Stimulated activated CD4-positive, alpha-beta T cell treated with anti-CD3 and anti-CD28 coated beads, TNF-alpha, amount 100 ng/mL, for 24 hours (primary cell): ENCODE results near the gene ZNF726.
"Not testable (repeated sequence)": the region's sequence is repeated elsewhere in the genome, so short reads cannot be mapped to it uniquely, and the experiment has no call there.

Experiments
- DNase-seq, 3 experiments: peaks; one replicate each; pipeline ENCODE4 v3.0.0-alpha.2; 2020; ENCODE audit warnings: low read depth in 3 of 3

The ZNF726 gene

DNA sequence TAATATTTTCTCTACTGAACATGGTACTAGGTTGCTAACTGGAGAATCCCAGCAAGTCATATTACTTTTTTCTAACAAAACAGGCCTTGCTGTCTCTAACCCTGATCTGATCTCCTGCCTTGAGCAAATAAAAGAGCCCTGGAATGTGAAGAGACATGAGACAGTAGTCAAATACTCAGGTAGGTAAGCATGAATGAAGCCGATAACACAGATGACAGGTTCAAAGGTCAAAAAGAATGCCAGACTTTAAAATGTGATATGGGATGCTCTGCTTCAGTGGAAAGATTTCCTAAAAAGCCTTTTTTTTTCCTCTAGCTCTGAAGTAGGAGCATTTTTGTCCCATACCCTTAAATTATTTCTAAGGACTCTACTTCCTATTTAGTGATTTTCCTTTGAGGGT lies 28.7 kb downstream of the ZNF726 start:
- no peak for DNase-seq

DNA sequence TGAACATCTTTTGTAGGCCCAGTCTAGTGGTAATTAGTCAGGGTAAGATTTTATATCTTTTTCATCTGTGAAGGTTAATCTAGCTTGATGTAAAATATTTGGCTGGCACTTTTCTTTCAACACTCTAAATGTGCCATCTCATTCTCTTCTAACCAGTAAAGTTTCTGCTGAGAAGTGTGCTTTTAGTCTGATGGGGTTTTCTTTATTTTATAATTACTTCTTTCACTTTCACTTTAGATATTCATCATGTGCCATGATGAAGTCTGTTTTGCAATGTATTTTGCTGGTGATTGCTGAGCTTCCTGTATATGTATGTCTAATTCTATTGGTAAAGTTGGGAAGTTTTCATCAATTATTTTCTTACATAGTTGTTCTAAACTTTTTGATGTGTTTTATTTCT lies 31.9 kb downstream of the ZNF726 start:
- no peak for DNase-seq

DNA sequence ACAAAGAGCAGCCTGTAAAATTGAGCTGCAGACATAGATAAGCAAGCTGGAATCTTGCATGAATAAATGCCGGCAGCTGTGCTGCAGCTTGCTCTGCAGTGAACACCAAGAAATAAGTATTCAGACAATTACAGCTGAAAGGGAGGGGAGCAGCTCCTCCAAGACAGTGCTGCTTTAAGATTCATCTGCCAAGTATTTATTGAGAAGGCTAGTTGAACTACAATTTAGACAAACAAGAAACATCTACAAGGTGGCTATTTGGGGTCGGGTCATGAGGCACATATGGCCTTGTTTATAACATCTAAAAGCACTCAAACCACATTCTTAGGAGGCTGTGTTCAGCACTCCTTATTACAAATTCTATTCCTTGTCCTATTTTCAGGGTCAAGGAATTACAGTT lies 34.9 kb downstream of the ZNF726 start:
- no peak for DNase-seq

DNA sequence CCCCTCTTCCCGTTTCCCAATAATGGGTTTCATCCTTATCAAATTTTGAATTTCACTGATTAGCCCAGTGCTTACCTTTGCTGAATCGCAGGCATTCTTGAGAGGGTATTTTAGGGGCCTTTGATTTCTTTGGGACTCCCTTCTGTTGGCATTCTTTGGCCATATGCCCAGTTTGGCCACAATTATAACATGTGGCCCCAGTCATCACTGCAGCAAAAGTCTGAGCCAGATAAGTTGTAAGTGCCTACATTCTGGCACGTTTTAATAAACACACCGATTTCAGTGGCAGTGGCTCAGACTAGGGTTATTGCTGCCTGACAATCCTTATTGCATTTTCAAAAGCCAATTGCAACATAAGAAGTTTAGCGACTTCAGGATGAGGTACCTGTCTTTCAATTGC lies 41.4 kb downstream of the ZNF726 start:
- no peak for DNase-seq

DNA sequence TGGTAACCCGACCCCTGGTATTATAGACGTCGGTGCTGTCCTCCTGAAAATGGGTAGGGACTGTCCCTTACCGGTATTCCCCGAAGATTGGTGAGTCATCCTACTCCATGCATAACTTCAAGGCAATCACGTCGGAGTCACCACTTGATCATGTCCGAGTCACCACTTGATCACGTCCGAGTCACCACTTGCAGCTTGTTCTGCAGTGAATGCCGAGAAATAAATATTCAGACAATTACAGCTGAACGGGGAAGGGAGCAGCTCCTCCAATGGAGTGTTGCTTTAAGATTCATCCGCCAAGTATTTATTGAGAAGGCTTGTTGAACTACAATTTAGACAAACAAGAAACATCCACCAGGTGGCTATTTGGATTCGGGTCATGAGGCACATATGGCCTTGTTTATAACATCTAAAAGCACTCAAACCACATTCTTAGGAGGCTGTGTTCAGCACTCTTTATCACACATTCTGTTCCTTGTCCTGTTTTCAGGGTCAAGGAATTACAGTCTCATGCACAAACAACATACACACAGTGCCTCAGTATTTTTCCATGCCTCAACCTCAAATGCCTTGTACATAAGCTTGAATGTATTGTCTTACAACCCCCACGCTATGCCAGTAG lies 43.1 kb downstream of the ZNF726 start:
- DNase-seq: no peak

DNA sequence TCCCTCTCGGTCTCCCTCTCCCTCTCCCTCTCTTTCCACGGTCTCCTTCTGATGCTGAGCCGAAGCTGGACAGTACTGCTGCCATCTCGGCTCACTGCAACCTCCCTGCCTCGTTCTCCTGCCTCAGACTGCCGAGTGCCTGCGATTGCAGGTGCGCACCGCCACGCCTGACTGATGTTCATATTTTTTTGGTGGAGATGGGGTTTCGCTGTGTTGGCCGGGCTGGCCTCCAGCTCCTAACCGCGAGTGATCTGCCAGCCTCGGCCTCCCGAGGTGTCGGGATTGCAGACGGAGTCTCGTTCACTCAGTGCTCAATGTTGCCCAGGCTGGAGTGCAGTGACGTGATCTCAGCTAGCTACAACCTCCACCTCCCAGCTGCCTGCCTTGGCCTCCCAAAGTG lies 48.7 kb downstream of the ZNF726 start:
- DNase-seq: not testable (repeated sequence)

DNA sequence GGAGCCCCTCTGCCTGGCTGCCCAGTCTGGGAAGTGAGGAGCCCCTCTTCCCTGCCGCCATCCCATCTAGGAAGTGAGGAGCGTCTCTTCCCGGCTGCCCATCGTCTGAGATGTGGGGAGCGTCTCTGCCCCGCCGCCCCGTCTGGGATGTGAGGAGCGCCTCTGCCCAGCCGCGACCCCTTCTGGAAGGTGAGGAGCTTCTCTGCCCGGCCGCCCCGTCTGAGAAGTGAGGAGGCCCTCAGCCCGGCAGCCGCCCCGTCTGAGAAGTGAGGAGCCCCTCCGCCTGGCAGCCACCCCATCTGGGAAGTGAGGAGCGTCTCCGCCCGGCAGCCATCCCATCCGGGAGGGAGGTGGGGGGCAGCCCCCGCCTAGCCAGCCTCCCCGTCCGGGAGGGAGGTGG lies 49.2 kb downstream of the ZNF726 start:
- DNase-seq: not testable (repeated sequence)

DNA sequence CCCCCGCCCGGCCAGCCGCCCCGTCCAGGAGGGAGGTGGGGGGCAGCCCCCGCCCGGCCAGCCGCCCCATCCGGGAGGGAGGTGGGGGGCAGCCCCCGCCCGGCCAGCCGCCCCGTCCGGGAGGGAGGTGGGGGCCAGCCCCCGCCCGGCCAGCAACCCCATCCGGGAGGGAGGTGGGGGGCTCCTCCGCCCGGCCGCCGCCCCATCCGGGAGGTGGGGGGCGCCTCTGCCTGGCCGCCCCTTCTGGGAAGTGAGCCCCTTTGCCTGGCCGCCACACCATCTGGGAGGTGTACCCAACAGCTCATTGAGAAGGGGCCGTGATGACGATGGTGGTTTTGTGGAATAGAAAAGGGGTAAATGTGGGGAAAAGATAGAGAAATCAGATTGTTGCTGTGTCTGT lies 49.6 kb downstream of the ZNF726 start:
- not testable (repeated sequence) for DNase-seq

DNA sequence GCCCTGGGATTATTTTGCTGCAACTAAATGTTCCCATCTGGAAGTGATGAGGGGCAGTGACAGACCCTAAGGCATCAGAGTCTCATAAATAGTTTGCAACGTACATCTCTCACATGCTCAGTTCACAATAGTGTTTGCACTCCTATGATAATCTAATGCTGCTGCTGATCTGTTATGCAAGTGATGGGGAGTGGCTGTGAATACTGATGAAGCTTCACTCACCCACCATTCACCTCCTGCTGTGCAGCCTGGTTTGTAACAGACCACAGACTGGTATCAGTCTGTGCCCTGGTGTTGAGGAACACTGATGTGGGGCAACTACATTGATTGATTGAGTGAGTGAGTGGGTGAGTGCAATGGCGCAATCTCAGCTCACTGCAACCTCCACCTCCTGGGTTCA lies 54.9 kb downstream of the ZNF726 start:
- DNase-seq: no peak

DNA sequence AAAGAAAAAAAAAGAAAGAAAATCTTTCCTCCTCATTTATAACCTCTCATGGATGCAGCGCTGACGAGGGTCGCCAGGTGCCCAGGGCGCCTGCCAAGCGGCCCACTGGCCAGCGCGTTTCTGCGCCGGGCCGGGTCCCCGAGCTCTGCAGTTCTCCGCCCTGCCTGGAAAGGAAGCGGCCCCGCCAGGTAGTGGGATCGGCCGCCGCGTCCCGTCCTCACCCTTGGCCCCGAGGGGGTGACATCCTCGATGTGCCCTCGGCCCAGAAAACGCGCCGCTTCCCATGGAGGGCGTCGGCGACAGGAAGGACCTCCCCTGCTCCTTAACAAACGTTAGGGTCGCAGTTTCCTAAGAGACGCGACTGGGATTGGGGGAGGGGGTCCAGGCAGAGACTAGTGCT lies 56.9 kb downstream of the ZNF726 start:
- DNase-seq: no peak

DNA sequence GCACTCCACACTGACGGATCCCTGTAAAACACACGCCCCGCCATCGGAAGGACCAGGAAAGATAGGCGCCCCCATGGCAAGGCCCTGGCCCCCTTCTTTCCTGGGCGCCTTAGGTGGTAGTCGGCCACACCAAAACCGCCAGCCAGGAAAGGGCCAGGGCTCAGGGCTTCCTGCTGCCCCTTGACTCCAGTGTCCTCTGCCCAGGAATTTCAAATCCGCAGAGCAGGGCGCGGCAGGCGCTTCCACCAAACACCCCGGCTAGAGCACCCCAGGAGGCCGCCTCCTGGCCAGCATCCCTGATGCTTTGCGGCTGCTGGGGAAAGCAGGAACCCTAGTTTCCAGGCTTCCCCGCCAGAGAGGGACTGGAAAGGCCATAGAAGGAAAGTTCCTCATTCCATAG lies 57.5 kb downstream of the ZNF726 start:
- no peak for DNase-seq

DNA sequence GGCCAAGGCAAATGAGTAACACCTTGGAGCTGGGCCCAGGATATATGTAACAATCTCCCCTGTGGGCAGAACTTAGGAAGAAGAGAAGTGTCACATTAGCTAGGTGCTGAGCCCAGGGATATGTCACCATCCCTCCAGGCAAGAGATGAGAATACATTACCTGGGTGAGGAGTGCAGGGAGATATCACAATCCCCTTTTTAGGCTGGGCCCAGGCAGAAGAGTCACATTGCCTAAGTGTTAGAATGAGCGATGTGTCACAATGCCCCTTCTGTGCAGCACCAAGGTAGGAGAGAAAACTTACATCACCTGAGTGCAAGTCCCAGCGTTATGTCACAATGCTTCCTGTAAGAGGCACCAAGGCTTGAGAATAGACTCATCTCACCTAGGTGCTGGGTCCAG lies 60.3 kb downstream of the ZNF726 start:
- no peak for DNase-seq

DNA sequence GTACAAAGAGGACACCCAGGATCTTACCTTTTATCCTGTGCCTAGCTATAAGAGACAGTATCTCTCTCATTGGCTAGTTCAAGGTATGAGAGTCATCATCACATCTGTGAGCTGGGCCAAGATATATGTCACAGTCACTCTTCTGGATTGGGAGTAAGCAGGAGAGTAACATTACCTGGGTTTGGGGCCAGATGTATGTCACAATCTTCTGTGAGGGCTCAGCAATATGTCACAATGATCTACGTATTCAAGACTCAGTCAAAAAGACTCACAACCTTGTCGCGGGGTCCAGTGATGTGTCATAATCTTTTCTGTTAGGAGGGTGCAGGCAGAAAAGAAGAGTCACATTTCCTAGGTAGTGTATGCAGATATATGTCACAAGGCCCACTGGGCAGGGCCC lies 61.9 kb downstream of the ZNF726 start:
- DNase-seq: not testable (repeated sequence)

DNA sequence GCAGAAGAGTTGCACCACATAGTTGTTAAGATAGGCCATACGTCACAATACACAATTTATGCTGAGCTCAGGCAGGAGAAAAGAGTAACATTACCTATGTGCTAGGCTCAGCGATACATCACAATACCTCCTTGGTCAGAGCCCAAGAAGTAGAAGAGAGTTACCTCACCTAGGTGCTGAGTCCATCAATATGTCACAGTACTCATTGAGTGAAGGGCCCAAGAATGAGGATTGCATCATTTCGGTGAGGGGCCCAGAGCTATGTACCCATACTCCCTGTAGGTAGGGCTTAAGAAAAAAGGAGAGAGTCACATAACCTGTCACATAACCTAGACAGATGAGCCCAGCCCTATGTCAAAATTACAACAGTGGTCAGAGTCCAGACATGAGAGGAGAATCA lies 62.6 kb downstream of the ZNF726 start:
- DNase-seq: not testable (repeated sequence)

DNA sequence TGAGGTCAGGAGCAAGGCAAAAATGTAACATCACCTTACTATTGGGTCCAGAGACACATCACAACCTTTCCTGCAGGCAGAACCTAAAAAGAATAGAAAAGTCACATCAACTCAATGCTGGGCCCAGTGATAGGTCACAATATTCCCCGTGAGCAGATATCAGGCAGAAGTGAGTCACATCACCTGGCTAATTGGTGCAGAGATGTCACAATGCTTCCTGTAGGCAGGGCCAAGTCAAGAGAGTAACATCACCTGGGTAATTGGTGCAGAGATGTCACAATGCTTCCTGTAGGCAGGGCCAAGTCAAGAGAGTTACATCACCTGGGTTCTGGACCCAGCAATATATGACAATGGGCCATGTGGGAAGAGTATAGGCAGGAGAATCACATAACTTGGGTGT lies 63.4 kb downstream of the ZNF726 start:
- DNase-seq: no peak

DNA sequence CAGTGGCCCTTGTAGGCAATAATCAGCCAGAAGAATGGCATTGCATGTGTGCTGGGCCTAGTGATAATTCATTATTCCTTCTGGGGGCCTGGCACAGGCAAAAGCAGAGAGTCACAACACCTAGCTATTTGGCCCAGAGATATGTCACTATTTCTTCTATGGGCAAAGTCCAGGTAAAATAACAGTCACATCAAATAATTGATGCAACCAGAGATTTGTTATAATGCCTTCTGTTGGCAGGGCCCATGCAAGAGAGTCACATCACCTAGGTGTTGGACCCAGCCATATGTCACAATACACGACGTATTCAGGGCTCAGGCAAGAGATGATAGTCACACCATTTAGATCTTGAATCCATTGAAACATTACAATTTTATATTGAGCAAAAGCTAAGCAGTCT lies 66.1 kb downstream of the ZNF726 start:
- no peak for DNase-seq

DNA sequence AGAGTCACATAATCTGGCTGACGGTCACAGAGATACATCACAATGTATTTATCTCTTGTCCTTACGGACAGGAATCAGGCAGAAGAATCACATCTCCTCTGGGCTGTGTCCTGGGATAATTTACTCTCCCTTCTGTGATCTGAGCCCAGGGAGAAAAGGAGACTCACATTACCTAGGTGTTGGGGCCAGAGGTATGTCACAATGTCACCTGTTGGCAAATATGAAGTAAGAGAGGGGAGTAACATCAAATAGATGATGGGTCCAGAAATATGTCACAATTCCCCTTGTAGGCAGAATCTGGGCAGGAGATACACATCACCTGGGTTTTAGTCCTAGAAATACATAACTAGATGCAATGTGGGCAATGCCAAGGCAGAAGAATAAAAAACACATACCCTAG lies 67.2 kb downstream of the ZNF726 start:
- DNase-seq: no peak

DNA sequence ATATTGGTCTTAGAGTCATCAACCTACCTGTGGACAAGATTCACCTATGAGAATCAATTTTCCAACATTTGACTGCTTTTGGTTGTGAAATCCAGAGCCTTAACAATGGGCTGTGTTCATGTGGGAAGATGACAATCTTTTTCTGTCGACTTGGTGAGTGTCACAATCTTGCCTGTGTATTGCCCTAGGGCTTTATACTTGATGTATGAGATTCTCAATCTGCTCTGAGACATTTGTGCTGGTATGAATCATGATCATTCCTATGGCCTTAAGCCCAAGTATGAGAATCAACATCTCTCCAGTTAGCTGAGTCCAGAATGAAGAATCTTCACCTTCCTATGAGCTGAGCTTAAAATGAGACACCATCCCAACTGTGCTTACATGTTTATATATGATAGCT lies 68.7 kb downstream of the ZNF726 start:
- no peak for DNase-seq
